Measurements from ENCODE around the gene DAP. TPM values are rescaled to one million over a fixed set of nuclear protein-coding genes. Genes with fewer than 3 reads are reported as not detected.

The DAP gene
- total and polyA plus RNA-seq, 7 experiments from 2014 or later = 31.9 to 91.6 (median 43.0) TPM

DNA sequence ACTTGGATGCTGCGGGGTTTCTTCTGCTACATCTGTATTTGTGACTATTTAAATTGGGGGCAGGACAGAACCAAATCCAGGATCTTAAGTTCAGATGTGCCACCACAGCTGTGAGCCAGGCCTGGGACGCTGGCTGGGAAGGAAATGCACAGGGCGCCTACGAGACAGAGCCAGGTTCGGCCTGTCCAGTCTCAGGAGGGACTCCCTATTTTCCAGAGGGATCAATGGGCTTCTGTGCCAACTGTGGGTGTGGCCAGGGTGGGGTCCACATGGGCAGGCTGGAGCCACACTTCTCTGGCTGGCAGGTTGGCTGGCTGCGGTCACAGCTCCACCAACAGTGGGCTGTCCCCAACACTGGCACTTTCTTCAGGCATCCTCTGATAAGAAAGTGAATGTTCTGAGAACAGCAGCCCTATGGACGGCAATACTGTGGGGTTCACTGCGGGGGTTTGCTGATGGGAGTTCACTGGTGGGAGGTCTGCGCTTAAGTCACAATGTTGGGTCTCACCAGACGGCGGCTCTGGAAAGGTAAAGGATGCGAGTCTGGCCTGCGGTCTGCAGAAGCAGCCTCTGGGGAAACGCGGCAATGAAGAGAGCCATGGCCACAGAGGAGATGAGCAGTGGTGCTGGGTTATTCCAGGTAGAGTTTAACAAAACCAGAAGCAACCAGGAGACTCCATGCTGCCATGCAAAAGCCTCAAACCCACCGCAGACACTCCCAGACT lies 78.1 kb downstream of the DAP start:
- H3K27me3 ChIP-seq (ENCODE audit: control insufficient read depth in 2 of 2, insufficient read depth in 2 of 2, low read length in 2 of 2) = no peaks in the 10 kb centered on the region
- CTCF ChIA-PET = no interaction called here
- H3K27ac ChIP-seq (ENCODE audit: low read depth, low read length) = no peak overlapping the region
- Mint-ChIP-seq H3K27me3 (no peaks in the 10 kb centered on the region), H3K4me3 (no peak overlapping the region), H3K36me3 (peaks cover 15 to 80% (median 34%) of the 10 kb centered on the region in 5 donors), H3K4me1 (peaks cover 0 to 4% (median 3%) of the 10 kb centered on the region in 7 donors), H3K9me3 (peaks cover 0 to 2% (median under 1%) of the 10 kb centered on the region in 11 donors), H3K27ac (no peak overlapping the region)
- intact Hi-C loops (cut with micrococcal nuclease) = no loop called here
- peaks cover 0 to 65% (median 0%) of the 10 kb centered on the region in 3 experiments for H3K36me3 ChIP-seq (ENCODE audit: control insufficient read depth in 2 of 3, insufficient read depth in 3 of 3, low read length in 3 of 3)
- H3K4me1 ChIP-seq (ENCODE audit: control insufficient read depth in 2 of 2, insufficient read depth in 2 of 2, low read length in 2 of 2) = no peaks in the 10 kb centered on the region
- no peak overlapping the region for H3K4me3 ChIP-seq (ENCODE audit: low read length)
- no peaks in the 10 kb centered on the region for H3K9me3 ChIP-seq (ENCODE audit: control insufficient read depth in 2 of 3, low read length in 3 of 3)
- POLR2A ChIA-PET = no interaction called here
- no peak for ATAC-seq
- DNase-seq = no peak

DNA sequence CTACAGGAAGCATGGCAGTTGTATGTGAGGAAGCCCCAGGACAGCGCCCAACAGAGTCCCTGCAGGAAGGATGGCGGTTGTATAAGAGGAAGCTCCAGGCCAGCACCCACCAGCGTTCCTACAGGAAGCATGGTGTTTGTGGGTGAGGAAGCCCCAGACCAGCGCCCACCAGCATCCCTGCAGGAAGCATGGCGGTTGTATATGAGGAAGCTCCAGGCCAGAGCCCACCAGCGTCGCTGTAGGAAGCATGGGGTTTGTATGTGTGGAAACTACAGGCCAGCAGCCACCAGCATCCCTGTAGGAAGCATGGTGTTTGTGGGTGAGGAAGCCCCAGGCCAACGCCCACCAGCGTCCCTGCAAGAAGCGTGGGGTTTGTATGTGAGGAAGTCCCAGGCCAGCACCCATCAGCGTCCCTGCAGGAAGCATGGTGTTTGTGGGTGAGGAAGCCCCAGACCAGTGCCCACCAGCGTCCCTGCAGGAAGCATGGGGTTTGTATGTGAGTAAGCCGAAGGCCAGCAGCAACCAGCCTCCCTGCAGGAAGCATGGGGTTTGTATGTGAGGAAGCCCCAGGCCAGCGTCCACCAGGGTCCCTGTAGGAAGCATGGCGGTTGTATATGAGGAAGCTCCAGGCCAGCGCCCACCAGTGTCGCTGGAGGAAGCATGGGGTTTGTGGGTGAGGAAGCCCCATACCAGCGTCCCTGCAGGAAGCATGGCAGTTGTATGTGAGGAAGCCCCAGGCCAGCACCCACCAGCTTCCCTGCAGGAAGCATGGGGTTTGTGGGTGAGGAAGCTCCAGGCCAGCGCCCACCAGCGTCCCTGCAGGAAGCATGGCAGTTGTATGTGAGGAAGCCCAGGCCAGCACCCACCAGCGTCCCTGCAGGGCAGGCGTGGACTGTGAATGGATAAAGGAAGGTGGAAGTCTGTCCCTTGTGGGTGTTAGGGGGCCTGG lies 79.0 kb downstream of the DAP start:
- ChIA-PET POLR2A (no interaction called here), CTCF (no interaction called here)
- no peak overlapping the region for H3K4me3 ChIP-seq (ENCODE audit: low read length)
- Mint-ChIP-seq H3K4me1 (peaks cover 0 to 4% (median 0%) of the 10 kb centered on the region in 7 donors), H3K27me3 (no peaks in the 10 kb centered on the region), H3K36me3 (peaks cover 21 to 85% (median 39%) of the 10 kb centered on the region in 5 donors), H3K9me3 (peaks cover 0 to 12% (median 5%) of the 10 kb centered on the region in 11 donors), H3K4me3 (no peak overlapping the region), H3K27ac (peak overlapping the region in 1 of 9 donors; percentile 58)
- no peak for ATAC-seq
- no peaks in the 10 kb centered on the region for H3K4me1 ChIP-seq (ENCODE audit: control insufficient read depth in 2 of 2, insufficient read depth in 2 of 2, low read length in 2 of 2)
- no peaks in the 10 kb centered on the region for H3K27me3 ChIP-seq (ENCODE audit: control insufficient read depth in 2 of 2, insufficient read depth in 2 of 2, low read length in 2 of 2)
- H3K9me3 ChIP-seq (ENCODE audit: control insufficient read depth in 2 of 3, low read length in 3 of 3) = peaks cover 0 to 6% (median 0%) of the 10 kb centered on the region in 3 experiments
- peaks cover 0 to 69% (median 0%) of the 10 kb centered on the region in 3 experiments for H3K36me3 ChIP-seq (ENCODE audit: control insufficient read depth in 2 of 3, insufficient read depth in 3 of 3, low read length in 3 of 3)
- intact Hi-C loops (cut with micrococcal nuclease) = no loop called here
- no peak overlapping the region for H3K27ac ChIP-seq (ENCODE audit: low read depth, low read length)
- no peak for DNase-seq

DNA sequence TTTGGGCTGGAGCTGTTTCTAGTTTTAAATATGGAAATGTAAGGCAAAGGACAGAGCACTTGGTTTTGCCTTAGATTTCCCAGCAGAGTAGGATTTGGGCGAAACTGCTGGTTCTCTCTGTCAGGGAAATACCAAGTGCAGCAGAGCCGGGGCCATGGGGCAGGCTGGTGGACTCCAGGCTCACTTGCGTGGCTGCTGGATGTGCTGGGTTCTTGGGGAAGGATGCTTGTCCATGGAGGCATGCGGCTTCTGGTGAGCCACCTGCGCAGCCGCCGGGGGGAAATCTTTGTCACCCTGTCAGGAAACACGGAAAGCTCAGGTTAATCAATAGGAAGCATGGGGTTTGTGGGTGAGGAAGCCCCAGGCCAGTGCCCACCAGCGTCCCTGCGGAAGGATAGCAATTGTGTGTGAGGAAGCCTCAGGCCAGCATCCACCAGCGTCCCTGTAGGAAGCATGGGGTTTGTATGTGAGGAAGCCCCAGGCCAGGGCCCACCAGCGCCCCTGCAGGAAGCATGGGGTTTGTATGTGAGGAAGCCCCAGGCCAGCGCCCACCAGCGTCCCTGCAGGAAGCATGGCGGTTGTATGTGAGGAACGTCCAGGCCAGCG lies 80.1 kb downstream of the DAP start:
- ChIA-PET CTCF (no interaction called here), POLR2A (no interaction called here)
- no peak for ATAC-seq
- Histone ChIP-seq H3K9me3 (ENCODE audit: control insufficient read depth in 2 of 3, low read length in 3 of 3) (peaks cover 0 to 6% (median 0%) of the 10 kb centered on the region in 3 experiments), H3K27me3 (ENCODE audit: control insufficient read depth in 2 of 2, insufficient read depth in 2 of 2, low read length in 2 of 2) (no peaks in the 10 kb centered on the region), H3K36me3 (ENCODE audit: control insufficient read depth in 2 of 3, insufficient read depth in 3 of 3, low read length in 3 of 3) (peaks cover 0 to 69% (median 0%) of the 10 kb centered on the region in 3 experiments), H3K27ac (ENCODE audit: low read depth, low read length) (no peak overlapping the region), H3K4me3 (ENCODE audit: low read length) (no peak overlapping the region), H3K4me1 (ENCODE audit: control insufficient read depth in 2 of 2, insufficient read depth in 2 of 2, low read length in 2 of 2) (no peaks in the 10 kb centered on the region)
- no peak overlapping the region for H3K27ac Mint-ChIP-seq
- H3K9me3 Mint-ChIP-seq = peaks cover 1 to 15% (median 8%) of the 10 kb centered on the region in 11 donors
- H3K4me3 Mint-ChIP-seq = no peak overlapping the region
- intact Hi-C loops (cut with micrococcal nuclease) = no loop called here
- peaks cover 24 to 80% (median 34%) of the 10 kb centered on the region in 5 donors for H3K36me3 Mint-ChIP-seq
- no peaks in the 10 kb centered on the region for H3K27me3 Mint-ChIP-seq
- no peak for DNase-seq
- peaks cover 0 to 4% (median 0%) of the 10 kb centered on the region in 7 donors for H3K4me1 Mint-ChIP-seq

DNA sequence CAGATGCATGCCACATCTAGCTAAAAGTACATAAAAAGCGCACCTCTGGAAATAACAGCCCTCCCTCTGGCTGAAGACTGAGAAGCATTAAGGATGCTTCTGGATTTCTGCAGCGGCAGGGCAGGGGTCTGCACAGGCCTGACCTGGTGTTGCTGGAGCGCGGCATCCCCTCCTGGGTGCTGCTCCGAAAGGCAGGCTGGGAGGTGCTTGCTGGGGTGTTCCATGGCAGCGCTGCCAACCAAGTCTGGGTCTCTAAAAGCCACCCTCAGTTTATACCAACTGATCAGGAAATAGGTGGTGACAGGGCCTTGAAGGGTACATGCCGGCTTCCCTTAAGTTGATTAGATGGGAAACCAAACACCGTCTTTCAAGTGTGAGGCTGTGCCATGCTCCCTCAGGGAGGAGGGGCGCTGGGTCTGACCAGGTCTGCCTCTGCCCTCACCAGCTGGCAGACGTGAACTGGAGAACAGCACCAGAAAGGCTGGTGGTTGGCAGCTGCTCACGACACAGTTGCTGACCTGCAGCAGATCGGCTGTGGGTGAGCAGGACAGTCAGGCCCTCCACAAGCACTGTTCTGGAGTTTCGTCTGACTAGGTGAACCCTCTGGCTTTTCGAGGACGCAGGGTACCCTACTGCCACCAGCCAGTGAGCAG lies 81.6 kb downstream of the DAP start:
- H3K36me3 Mint-ChIP-seq = peaks cover 21 to 69% (median 33%) of the 10 kb centered on the region in 5 donors
- ChIA-PET CTCF (interaction anchor here (0.6 kb wide), 1 partner anchor 74 kb away, joined by 3 read pairs; no protein-coding TSS in a partner anchor), POLR2A (no interaction called here)
- no peak overlapping the region for H3K4me3 Mint-ChIP-seq
- no peak overlapping the region for H3K27ac ChIP-seq (ENCODE audit: low read depth, low read length)
- no peaks in the 10 kb centered on the region for H3K27me3 Mint-ChIP-seq
- no peak for DNase-seq
- no peak for ATAC-seq
- peaks cover 0 to 4% (median 0%) of the 10 kb centered on the region in 7 donors for H3K4me1 Mint-ChIP-seq
- H3K4me1 ChIP-seq (ENCODE audit: control insufficient read depth in 2 of 2, insufficient read depth in 2 of 2, low read length in 2 of 2) = no peaks in the 10 kb centered on the region
- no peak overlapping the region for H3K4me3 ChIP-seq (ENCODE audit: low read length)
- H3K27me3 ChIP-seq (ENCODE audit: control insufficient read depth in 2 of 2, insufficient read depth in 2 of 2, low read length in 2 of 2) = no peaks in the 10 kb centered on the region
- peaks cover 1 to 19% (median 10%) of the 10 kb centered on the region in 11 donors for H3K9me3 Mint-ChIP-seq
- intact Hi-C loops (cut with micrococcal nuclease) = no loop called here
- H3K36me3 ChIP-seq (ENCODE audit: control insufficient read depth in 2 of 3, insufficient read depth in 3 of 3, low read length in 3 of 3) = peaks cover 0 to 66% (median 0%) of the 10 kb centered on the region in 3 experiments
- H3K27ac Mint-ChIP-seq = no peak overlapping the region
- H3K9me3 ChIP-seq (ENCODE audit: control insufficient read depth in 2 of 3, low read length in 3 of 3) = peaks cover 0 to 6% (median 0%) of the 10 kb centered on the region in 3 experiments

DNA sequence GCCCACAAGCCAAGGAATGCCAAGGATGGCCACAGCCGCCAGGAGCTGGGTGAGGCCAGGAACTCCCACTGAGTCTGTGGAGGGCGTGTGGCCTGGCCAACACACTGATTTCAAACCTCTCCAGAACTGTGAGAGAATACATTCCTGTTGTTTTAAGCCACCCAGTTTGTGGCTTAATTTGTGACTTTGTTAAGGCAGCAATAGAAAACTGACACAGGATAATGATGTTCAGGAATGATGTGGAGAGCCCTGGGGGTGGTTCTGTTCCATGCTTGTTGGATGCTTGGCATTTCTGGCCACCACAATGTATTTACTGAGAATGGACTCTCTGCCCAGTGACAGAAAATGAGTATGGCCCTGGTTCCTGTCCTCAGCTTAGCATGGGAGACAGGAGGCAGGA lies 82.8 kb downstream of the DAP start:
- H3K4me3 ChIP-seq (ENCODE audit: low read length) = no peak overlapping the region
- H3K27ac ChIP-seq (ENCODE audit: low read depth, low read length) = no peak overlapping the region
- DNase-seq (no peak), ATAC-seq (no peak)
- H3K9me3 ChIP-seq (ENCODE audit: control insufficient read depth in 2 of 3, low read length in 3 of 3) = peaks cover 0 to 6% (median 0%) of the 10 kb centered on the region in 3 experiments
- no peak overlapping the region for H3K4me3 Mint-ChIP-seq
- no peak overlapping the region for H3K27ac Mint-ChIP-seq
- peaks cover 0 to 4% (median 0%) of the 10 kb centered on the region in 7 donors for H3K4me1 Mint-ChIP-seq
- H3K27me3 Mint-ChIP-seq = peaks cover 0 to 3% (median 0%) of the 10 kb centered on the region in 5 donors
- H3K9me3 Mint-ChIP-seq = peaks cover 1 to 19% (median 10%) of the 10 kb centered on the region in 11 donors
- no peaks in the 10 kb centered on the region for H3K27me3 ChIP-seq (ENCODE audit: control insufficient read depth in 2 of 2, insufficient read depth in 2 of 2, low read length in 2 of 2)
- CTCF ChIA-PET = no interaction called here
- H3K4me1 ChIP-seq (ENCODE audit: control insufficient read depth in 2 of 2, insufficient read depth in 2 of 2, low read length in 2 of 2) = no peaks in the 10 kb centered on the region
- intact Hi-C loops (cut with micrococcal nuclease) = no loop called here
- POLR2A ChIA-PET = no interaction called here
- H3K36me3 ChIP-seq (ENCODE audit: control insufficient read depth in 2 of 3, insufficient read depth in 3 of 3, low read length in 3 of 3) = peaks cover 0 to 55% (median 0%) of the 10 kb centered on the region in 3 experiments
- peaks cover 21 to 57% (median 33%) of the 10 kb centered on the region in 5 donors for H3K36me3 Mint-ChIP-seq

DNA sequence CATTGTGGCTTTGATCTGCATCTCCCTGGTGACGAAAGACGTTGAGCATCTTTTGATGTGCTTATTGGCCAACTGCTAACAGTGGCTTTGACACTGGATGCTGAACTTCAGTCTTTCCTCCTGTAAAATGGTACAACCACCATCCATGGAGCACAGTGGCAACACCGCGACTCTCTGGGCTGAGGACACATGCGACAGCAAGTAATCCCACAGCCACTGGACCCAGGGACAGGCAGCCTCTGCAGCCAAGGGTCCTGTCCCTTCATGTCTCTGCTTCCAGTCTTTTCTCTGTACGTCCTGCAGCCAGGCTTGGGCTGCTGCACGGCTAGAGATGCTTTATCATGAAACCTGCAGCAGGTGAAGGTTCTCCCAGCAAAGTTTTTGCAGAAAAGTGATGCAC lies 83.5 kb downstream of the DAP start:
- Histone ChIP-seq H3K27me3 (ENCODE audit: control insufficient read depth in 2 of 2, insufficient read depth in 2 of 2, low read length in 2 of 2) (no peaks in the 10 kb centered on the region), H3K9me3 (ENCODE audit: control insufficient read depth in 2 of 3, low read length in 3 of 3) (peaks cover 0 to 6% (median 0%) of the 10 kb centered on the region in 3 experiments), H3K4me3 (ENCODE audit: low read length) (no peak overlapping the region), H3K4me1 (ENCODE audit: control insufficient read depth in 2 of 2, insufficient read depth in 2 of 2, low read length in 2 of 2) (no peaks in the 10 kb centered on the region), H3K36me3 (ENCODE audit: control insufficient read depth in 2 of 3, insufficient read depth in 3 of 3, low read length in 3 of 3) (peaks cover 0 to 48% (median 0%) of the 10 kb centered on the region in 3 experiments), H3K27ac (ENCODE audit: low read depth, low read length) (no peak overlapping the region)
- Mint-ChIP-seq H3K4me1 (peaks cover 0 to 4% (median 0%) of the 10 kb centered on the region in 7 donors), H3K27me3 (peaks cover 0 to 4% (median 0%) of the 10 kb centered on the region in 5 donors), H3K9me3 (peaks cover 1 to 19% (median 10%) of the 10 kb centered on the region in 11 donors), H3K27ac (no peak overlapping the region), H3K36me3 (peaks cover 21 to 50% (median 33%) of the 10 kb centered on the region in 5 donors), H3K4me3 (no peak overlapping the region)
- no peak for DNase-seq
- ChIA-PET POLR2A (no interaction called here), CTCF (no interaction called here)
- no peak for ATAC-seq
- intact Hi-C loops (cut with micrococcal nuclease) = no loop called here

Measured in naive thymus-derived CD4-positive, alpha-beta T cell (primary cell).